OCI-LY7 (cell line): Measurements from ENCODE around the gene MPRIP.

ENCODE experiments used
- EZH2phosphoT487 ChIP-seq: fragments of 200-600 bp; sonication (generic); IDR thresholded peaks from 2 replicates; pipeline ENCODE4 v1.6.1; 2018; ENCODE audit warnings: low read depth, borderline replicate concordance, mild to moderate bottlenecking, mixed run types, antibody characterized with exemption, low read length, moderate library complexity, mixed read lengths
- TF ChIP-seq, protein P1 (sequence below): fragments of 200-600 bp; sonication (generic); conservative IDR thresholded peaks from 2 replicates; pipeline ENCODE4 v1.5.1; 2014; ENCODE audit warnings: mild to moderate bottlenecking, antibody characterized with exemption, low read length, moderate library complexity, mixed read lengths

- TF ChIP-seq, protein P1, sequence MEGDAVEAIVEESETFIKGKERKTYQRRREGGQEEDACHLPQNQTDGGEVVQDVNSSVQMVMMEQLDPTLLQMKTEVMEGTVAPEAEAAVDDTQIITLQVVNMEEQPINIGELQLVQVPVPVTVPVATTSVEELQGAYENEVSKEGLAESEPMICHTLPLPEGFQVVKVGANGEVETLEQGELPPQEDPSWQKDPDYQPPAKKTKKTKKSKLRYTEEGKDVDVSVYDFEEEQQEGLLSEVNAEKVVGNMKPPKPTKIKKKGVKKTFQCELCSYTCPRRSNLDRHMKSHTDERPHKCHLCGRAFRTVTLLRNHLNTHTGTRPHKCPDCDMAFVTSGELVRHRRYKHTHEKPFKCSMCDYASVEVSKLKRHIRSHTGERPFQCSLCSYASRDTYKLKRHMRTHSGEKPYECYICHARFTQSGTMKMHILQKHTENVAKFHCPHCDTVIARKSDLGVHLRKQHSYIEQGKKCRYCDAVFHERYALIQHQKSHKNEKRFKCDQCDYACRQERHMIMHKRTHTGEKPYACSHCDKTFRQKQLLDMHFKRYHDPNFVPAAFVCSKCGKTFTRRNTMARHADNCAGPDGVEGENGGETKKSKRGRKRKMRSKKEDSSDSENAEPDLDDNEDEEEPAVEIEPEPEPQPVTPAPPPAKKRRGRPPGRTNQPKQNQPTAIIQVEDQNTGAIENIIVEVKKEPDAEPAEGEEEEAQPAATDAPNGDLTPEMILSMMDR, result no peak
- TF ChIP-seq EZH2phosphoT487, result no peak
These were observed 699 bp downstream of the MPRIP start for GRCh38 chr17:17042851-17043460.
